DOHH2 (cell line): ENCODE results near the gene DNMT3A.

Experiments
- EZH2phosphoT487 ChIP-seq: fragments of 200-600 bp; sonication (generic); IDR thresholded peaks from 2 replicates; pipeline ENCODE4 v1.6.1; 2017; ENCODE audit warnings: borderline replicate concordance, mild to moderate bottlenecking, antibody characterized with exemption, low read length, moderate library complexity, mixed read lengths
- TF ChIP-seq, protein P1 (sequence below): fragments of 200-600 bp; sonication (generic); IDR thresholded peaks from one replicate; pipeline ENCODE4 v1.5.1; 2014; ENCODE audit warnings: antibody characterized with exemption, mild to moderate bottlenecking, low read depth, low read length; ENCODE audit not compliant: poor library complexity, severe bottlenecking

- TF ChIP-seq, protein P1, sequence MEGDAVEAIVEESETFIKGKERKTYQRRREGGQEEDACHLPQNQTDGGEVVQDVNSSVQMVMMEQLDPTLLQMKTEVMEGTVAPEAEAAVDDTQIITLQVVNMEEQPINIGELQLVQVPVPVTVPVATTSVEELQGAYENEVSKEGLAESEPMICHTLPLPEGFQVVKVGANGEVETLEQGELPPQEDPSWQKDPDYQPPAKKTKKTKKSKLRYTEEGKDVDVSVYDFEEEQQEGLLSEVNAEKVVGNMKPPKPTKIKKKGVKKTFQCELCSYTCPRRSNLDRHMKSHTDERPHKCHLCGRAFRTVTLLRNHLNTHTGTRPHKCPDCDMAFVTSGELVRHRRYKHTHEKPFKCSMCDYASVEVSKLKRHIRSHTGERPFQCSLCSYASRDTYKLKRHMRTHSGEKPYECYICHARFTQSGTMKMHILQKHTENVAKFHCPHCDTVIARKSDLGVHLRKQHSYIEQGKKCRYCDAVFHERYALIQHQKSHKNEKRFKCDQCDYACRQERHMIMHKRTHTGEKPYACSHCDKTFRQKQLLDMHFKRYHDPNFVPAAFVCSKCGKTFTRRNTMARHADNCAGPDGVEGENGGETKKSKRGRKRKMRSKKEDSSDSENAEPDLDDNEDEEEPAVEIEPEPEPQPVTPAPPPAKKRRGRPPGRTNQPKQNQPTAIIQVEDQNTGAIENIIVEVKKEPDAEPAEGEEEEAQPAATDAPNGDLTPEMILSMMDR = no peak
- TF ChIP-seq EZH2phosphoT487 = no peak
Observed at GRCh38 chr2:25270061-25270460, 71.7 kb downstream of the DNMT3A start.
